ENCODE data around the gene OTOS. TPM values are rescaled to one million over a fixed set of nuclear protein-coding genes. Genes with fewer than 3 reads are reported as not detected.

Gene OTOS
- total RNA-seq, 1 donor from 2014 or later = not detected

DNA sequence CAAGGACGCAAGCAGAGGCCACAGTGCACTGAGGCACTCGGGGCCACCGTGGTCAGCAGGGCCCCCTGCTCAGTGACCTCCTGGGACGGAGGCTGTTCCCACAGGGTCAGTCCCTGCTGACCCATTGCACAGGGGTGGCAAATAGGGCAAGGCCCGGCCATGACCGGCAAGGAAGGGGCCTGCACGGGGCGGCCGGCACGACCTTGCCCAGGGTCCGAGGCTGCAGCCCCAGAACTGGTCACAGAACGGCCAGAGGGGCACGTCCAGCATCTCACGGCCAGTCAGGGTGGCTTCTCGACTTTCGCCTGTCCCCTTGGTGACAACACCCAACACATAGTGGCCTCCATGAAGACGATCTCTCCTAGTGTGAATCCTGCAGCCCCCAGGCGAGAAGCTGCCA, 27.6 kb upstream of the OTOS start:
- DNase-seq (ENCODE audit: extremely low read depth, low read depth, low spot score) = no peak

GRCh38 chr2:240167588-240167880, 27.1 kb upstream of the OTOS start:
- DNase-seq (ENCODE audit: extremely low read depth, low read depth, low spot score) = no peak

DNA sequence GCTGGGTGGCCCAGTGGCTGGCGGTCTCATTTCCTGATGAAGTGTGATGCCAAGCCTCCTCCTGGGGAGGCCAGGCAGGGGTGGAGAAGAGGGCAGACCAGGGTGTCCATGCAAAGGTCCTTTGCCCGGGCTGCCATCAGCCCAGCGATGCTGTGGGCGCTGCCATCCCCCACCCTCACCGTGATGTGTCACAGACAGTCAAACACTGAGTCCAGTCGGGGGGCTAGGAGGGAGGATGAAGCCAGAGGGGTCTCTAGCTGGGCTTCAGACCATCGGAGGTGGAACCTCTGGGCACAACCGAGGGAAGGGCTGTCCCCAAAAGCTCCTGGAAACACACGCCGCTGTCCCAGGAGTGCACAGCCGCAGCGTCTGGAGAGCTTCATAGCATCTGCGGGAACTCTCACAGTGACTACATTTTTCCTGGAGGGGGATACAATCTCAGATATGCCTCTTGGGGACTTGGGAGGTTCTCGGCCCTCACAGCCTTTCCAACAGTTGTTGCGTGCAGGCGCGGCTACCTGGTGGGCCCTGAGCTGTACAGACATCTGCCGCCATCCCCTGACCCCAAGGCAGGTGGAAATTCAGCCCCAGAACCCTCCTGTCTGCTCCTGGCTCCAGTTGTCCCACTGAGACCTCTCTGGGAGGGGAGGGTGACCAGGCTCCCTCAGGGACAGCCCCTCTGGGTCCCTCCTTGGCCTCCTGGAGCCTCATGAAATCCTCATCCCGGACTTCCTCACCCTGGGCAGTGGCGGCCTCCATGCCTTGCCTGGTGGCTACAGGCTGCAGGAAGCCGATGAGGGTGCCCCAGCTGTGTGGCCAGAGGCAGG, 26.5 kb upstream of the OTOS start:
- DNase-seq (ENCODE audit: extremely low read depth, low read depth, low spot score) = no peak

DNA sequence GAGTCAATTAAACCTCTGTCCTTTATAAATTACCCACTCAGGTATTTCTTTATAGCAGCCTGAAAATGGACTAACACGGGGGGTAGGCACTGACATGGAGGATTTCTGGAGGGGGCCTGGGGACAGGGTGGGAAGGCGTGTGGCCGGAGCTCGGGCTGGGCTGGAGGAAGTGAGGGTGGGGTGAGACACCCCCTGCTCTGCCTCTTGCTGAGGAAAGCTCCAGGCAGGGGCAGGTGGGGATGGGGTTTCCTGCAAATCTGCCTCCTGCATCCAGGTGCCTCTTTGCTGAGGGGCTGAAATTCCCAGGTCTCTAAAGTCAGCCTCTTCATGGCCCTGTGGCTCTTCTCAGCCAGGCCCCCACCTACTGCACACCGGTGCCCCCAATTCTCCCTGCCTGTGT, 25.7 kb upstream of the OTOS start:
- no peak for DNase-seq (ENCODE audit: extremely low read depth, low read depth, low spot score)

GRCh38 chr2:240165661-240166060, 25.2 kb upstream of the OTOS start:
- DNase-seq (ENCODE audit: extremely low read depth, low read depth, low spot score) = no peak

GRCh38 chr2:240165034-240165433, 24.6 kb upstream of the OTOS start:
- no peak for DNase-seq (ENCODE audit: extremely low read depth, low read depth, low spot score)

DNA sequence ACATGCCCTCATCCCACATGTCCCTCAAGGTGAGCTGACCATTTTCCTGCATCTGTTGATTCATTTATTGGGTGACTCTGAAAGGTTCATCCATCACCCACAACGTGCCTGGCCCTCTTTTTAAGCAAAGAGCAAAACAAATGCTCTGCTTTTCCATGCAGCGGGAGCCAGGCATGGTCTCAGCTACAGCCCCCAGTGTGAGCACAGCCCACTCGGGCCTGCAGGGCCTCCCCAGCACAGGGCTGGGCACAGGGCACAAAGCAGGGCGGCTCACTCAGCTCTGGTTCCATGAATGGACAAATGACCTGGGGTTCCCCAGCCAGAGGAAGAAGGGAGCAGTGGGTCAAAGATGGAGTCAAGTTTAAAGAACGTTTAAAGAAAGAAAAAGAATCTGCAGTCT, 24.1 kb upstream of the OTOS start:
- DNase-seq (ENCODE audit: extremely low read depth, low read depth, low spot score) = no peak

GRCh38 chr2:240163844-240164574, 23.6 kb upstream of the OTOS start:
- DNase-seq (ENCODE audit: extremely low read depth, low read depth, low spot score) = no peak

DNA sequence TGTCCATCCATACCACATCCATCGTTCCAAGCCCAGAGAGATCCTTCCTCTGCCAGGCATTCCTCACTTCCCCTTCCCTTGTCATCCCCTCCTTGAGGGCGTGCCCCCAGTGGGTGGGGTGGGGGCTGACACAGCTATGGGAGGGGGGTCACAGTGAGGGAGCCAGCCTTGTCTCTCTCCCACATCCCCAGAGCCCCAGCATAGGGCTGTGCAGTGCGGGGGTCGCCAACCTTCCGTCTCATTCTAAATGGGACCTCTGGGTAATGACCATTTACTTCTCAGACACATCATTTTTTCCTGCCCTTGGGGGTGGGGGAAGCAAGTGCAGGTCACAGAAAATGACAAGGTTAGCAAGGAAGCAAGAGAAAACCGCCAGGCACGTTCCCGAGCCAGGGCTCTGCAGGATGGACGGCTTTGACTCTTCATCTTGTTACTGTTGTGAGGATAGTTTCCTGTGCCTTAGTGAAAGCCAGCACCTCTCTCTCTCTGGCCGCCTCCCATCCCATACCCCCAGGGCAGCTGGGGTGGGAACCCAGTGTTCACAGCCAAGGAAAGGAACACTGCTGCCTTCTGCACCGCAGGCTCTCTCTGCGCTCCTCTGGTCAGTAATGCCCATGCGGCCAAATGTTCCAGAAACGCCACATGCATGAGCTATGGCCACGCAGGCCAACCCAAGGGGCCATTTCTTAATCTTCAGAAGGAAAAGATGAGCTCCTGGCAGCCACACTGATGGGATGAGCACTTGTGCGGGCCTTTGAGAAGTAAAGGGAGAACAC, 22.7 kb upstream of the OTOS start:
- DNase-seq (ENCODE audit: extremely low read depth, low read depth, low spot score) = no peak

GRCh38 chr2:240162531-240162930, 22.1 kb upstream of the OTOS start:
- DNase-seq (ENCODE audit: extremely low read depth, low read depth, low spot score) = no peak

DNA sequence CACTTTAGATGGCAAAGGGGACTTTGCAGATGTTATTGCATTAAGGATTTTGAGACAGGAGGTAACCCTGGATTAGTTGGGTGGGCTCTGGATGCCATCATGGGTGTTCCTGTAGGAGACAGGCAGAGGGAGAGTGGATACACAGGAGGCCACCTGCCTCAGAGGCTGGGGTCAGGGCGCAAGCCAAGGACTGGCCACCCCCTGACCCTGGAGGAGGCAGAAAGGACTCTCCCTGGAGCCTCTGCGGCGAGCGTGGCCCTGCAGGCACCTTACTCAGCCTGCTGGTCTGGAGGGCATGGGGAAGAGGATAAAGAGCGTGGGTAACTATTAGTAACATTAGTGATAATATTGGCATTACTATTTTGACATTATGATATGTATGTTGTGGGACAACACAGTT, 21.6 kb upstream of the OTOS start:
- DNase-seq (ENCODE audit: extremely low read depth, low read depth, low spot score) = no peak

DNA sequence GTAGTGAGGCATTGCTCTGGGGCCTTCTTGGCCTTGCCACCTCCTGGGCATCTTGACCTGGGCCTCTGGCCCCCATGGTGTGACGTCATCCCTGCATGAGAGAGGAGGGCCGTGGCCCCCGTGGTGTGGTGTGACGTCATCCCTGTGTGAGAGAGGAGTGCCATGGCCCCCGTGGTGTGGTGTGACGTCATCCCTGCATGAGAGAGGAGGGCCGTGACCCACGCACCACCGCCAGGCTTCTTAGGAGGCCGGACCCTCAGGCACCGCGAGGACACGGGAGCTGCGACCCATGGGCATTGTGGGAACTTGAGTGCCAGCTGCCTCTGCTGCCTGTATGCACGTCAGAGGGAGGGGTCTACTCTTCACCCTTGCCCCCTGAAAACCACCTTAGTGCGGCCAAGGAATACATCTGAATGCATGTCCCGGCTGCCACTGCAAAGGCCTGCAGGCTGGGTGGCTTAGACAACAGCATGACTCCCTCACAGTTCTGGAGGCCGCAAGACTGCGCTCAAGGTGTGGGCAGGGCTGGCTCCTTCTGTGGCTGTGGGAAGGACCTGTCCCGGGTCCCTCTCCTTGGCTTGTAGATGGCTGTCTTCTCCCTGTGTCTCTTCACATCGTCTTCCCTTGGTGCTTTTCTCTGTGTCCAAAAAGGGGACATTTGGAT, 20.8 kb upstream of the OTOS start:
- DNase-seq (ENCODE audit: extremely low read depth, low read depth, low spot score) = no peak

DNA sequence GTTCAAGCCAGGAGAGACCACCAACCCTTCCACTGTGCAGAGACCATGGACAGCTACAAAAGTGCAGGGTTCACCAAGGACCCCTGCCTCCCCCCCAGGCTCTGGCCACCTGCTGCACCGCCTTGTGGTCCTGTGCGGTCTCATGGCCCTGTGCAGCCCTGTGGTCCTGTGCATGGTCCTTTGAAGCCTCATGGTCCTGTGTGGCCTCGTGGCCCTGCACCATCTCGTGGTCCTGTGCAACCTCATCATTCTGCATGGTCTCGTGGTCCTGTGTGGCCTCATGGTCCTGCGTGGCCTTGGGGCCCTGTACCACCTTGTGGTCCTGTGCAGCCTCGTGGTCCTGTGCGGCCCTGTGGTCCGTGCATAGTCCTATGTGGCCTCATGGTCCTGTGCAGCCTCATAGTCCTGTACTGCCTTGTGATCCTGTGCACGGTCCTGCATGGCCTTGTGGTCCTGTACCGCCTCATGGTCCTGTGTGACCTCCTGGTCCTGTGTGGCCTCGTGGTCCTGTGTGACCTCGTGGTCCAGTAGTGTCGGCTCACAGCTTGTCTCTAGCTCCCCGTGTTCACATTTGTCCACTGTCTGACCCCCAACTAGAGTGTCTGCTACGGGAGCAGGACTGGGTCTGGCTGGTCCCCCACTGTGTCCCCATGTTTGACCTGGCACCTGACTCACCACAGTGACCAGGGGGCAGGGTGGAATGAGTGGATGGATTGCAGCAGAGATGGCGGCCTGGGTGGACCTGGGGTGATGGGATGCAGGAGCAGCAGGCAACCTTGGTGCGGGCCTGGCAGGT, 20.0 kb upstream of the OTOS start:
- DNase-seq (ENCODE audit: extremely low read depth, low read depth, low spot score) = no peak

- DNase-seq (ENCODE audit: extremely low read depth, low read depth, low spot score) = no peak
Observed at GRCh38 chr2:240159251-240159839, 18.9 kb upstream of the OTOS start.

- no peak for DNase-seq (ENCODE audit: extremely low read depth, low read depth, low spot score)
Observed at GRCh38 chr2:240157147-240157470, 16.7 kb upstream of the OTOS start.

DNA sequence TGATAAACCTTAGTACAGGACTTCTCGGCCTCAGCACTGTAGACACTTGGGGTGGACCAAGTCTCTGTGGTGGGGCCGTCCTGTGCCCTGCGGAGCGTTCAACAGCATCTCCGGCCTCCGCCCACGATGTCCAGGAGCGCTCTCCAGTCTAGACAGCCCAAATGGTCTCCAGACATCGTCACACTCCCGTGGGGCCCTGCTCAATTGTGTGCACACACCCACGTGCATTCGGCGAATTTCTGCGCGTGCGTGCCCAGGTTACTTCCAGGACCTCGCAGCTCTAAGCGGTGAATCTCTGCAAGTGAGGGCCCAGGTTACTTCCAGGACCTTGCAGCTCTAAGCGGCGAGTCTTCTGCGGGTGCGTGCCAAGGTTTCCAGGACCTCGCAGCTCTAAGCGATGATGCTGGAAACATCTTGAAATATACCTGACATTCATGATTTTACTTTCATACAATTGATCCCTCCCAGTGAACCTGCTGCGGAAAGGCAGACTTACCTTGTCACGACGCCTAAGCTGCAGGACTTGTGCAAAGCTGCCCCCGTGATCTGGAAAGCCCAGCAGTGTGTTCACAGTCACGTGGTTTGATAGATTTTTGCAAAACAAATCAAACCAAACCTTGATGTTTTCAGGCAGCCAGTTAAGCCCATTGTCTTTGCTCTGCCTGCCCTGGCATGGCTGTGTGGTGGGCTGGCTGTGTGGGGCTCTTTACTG, 16.1 kb upstream of the OTOS start:
- DNase-seq (ENCODE audit: extremely low read depth, low read depth, low spot score) = no peak

GRCh38 chr2:240155745-240156390, 15.4 kb upstream of the OTOS start:
- no peak for DNase-seq (ENCODE audit: extremely low read depth, low read depth, low spot score)

- no peak for DNase-seq (ENCODE audit: extremely low read depth, low read depth, low spot score)
Observed at GRCh38 chr2:240155048-240155744, 14.7 kb upstream of the OTOS start.
